GM19452 (cell line): ENCODE data around the gene CLASP2.

ENCODE experiments used
- ATAC-seq: cut with Tn5 transposase; IDR thresholded peaks from one replicate; pipeline ENCODE4 v1.9.1; 2021; ENCODE audit not compliant: unreplicated experiment

The CLASP2 gene

GRCh38 chr3:33639889-33640288, 78.2 kb downstream of the CLASP2 start:
- ATAC-seq, result no peak

GRCh38 chr3:33637482-33637881, 80.6 kb downstream of the CLASP2 start:
- ATAC-seq, result no peak

- ATAC-seq, result no peak
These were observed 81.8 kb downstream of the CLASP2 start for GRCh38 chr3:33636125-33636850.

- ATAC-seq, result no peak
These were observed 83.8 kb downstream of the CLASP2 start for GRCh38 chr3:33634262-33634661.

GRCh38 chr3:33629219-33629618, 88.8 kb downstream of the CLASP2 start:
- ATAC-seq, result no peak

- no peak for ATAC-seq
These were observed 93.3 kb downstream of the CLASP2 start for GRCh38 chr3:33624756-33625155.

GRCh38 chr3:33613041-33613440, 105.0 kb downstream of the CLASP2 start:
- ATAC-seq, result no peak

GRCh38 chr3:33612607-33613006, 105.4 kb downstream of the CLASP2 start:
- no peak for ATAC-seq

- no peak for ATAC-seq
These were observed 115.2 kb downstream of the CLASP2 start for GRCh38 chr3:33602829-33603228.

GRCh38 chr3:33597257-33597689, 120.8 kb downstream of the CLASP2 start:
- ATAC-seq, result no peak

GRCh38 chr3:33592999-33593398, 125.1 kb downstream of the CLASP2 start:
- no peak for ATAC-seq

- ATAC-seq, result no peak
These were observed 127.5 kb downstream of the CLASP2 start for GRCh38 chr3:33590541-33590940.

GRCh38 chr3:33586402-33586801, 131.7 kb downstream of the CLASP2 start:
- no peak for ATAC-seq

- no peak for ATAC-seq
These were observed 135.8 kb downstream of the CLASP2 start for GRCh38 chr3:33582234-33582633.

- ATAC-seq, result no peak
These were observed 136.4 kb downstream of the CLASP2 start for GRCh38 chr3:33581666-33582065.

- no peak for ATAC-seq
These were observed 138.2 kb downstream of the CLASP2 start for GRCh38 chr3:33579840-33580239.

- no peak for ATAC-seq
These were observed 138.9 kb downstream of the CLASP2 start for GRCh38 chr3:33579178-33579510.

GRCh38 chr3:33578325-33579177, 139.5 kb downstream of the CLASP2 start:
- ATAC-seq, result no peak

GRCh38 chr3:33577588-33577987, 140.5 kb downstream of the CLASP2 start:
- no peak for ATAC-seq

- no peak for ATAC-seq
These were observed 140.9 kb downstream of the CLASP2 start for GRCh38 chr3:33577173-33577572.

GRCh38 chr3:33575311-33575710, 142.7 kb downstream of the CLASP2 start:
- no peak for ATAC-seq

GRCh38 chr3:33557829-33558228, 160.2 kb downstream of the CLASP2 start:
- ATAC-seq, result no peak
